Fibroblast of skin of right quadriceps (primary cell): ENCODE measurements around the gene MREG.
A peak's percentile ranks its signal among the peaks of the same experiment; 100 is the strongest.
"Not testable (repeated sequence)": the region's sequence is repeated elsewhere in the genome, so short reads cannot be mapped to it uniquely, and the experiment has no call there.

Experiments used
- DNase-seq: peaks from one replicate; pipeline ENCODE4 v3.0.0-alpha.2; 2013

MREG gene

GRCh38 chr2:215984661-215985060 is 28.7 kb downstream of the MREG start:
- DNase-seq: no peak

GRCh38 chr2:215983581-215984351 is 29.6 kb downstream of the MREG start:
- DNase-seq: no peak

DNA sequence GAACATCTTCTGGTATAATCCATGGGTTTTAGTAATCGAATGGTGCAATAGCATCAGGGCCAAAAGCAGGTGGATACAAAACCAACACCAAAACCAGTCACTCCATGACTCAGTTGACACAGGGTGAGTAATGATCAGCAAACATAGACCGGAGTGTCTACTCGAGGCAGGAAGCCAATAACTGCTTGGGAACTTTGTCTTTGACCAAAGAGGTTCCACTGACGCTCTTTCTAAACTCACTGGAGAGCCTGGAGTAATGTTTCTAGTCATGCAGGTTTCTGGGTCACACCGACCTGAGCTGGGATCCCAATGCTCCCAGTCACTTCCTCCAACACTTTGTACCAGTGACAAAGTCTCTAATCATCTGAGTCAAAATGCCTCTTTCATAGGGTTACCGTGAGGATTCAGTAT is 30.9 kb downstream of the MREG start:
- peak; percentile 50 for DNase-seq

DNA sequence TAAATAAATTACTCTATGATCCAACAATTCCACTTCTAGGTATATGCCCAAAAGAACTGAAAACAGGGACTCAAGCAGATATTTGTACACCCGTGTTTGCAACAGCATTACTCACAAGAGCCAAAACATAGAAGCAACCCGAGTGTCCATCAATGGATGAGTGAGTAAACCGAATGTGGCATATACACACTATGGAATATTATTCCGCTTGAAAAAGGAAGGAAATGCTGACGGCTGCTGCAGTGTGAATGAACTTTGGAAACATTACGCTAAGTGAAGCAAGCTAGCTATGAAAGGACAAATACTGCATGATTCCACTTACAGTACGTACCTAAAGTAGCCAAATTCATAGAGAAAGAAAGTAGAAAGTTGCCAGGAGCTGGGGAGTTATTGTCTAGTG is 32.2 kb downstream of the MREG start:
- DNase-seq: no peak

GRCh38 chr2:215979620-215980019 is 33.7 kb downstream of the MREG start:
- DNase-seq: no peak

DNA sequence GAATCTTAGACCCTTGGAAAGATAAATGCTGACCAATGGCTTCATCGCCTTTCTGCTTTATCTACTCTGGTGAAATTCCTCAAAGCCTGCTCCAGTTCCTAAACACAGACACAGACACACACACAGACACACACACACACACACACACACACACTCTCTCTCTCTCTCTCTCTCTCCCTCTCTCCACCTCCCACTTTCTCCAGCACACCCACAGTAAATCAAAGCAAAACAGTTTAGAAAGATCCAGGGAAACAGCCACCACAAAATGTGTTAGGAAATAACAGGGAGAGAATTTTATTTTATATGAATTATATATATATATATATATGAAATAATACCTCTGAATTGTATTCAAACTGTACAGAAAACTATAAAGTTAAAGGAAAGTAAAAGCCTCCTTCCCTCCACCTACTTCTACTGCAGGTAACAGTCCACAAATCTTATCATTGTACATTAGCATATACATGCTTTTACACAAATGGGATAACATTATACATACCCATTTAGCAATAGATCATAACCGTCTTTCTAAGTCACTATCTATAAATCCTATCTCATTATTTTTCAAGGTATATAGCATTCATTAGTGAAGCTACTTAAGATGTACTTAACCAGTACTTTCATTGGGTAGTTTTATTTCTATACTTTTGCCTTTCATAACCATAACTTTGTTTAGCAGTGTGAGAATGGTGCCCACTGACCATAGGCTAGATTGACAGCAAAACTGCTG is 38.5 kb downstream of the MREG start:
- DNase-seq: no peak

- DNase-seq: peak; percentile 20
These were observed 39.2 kb downstream of the MREG start for GRCh38 chr2:215973954-215974699.

DNA sequence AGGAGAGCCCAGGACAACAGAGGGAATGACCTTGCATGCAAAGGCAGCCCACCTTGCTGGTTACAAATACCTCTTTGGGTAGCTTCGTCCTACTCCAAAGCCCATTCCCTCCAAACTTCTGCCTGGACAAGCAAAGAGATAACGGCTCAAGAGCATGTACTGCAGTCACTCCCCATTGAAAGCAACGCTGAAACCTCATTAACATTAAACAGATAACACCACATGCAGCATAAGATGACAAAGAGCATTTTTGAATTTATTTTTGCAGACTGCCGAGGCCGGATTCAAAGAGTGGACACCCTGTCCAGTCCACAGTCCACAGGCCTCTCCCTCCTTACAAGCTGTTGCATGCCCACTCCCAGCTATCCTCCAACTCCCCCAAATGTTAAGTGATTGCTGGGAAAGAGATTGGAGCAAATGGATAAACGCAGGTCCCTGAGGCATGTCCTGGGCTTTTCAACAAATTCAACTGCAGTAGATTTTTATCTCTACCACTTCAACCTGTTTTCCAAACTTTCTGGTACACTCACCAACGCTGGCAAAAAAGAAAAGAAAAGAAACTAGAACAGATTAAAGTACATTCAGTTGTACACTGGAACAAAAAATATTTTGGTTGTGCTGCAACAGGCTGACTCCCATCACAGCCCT is 40.1 kb downstream of the MREG start:
- no peak for DNase-seq

GRCh38 chr2:215971671-215972070 is 41.7 kb downstream of the MREG start:
- DNase-seq: no peak

DNA sequence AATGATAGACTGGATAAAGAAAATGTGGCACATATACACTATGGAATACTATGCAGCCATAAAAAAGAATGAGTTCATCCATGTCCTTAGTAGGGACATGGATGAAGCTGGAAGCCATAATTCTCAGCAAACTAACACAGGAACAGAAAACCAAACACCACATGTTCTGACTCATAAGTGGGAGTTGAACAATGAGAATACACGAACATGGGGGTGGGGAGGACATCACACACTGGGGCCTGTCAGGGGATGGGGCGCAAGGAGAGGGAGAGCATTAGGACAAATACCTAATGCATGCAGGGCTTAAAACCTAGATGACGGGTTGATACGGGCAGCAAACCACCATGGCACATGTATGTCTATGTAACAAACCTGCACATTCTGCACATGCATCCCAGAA is 42.5 kb downstream of the MREG start:
- not testable (repeated sequence) for DNase-seq

DNA sequence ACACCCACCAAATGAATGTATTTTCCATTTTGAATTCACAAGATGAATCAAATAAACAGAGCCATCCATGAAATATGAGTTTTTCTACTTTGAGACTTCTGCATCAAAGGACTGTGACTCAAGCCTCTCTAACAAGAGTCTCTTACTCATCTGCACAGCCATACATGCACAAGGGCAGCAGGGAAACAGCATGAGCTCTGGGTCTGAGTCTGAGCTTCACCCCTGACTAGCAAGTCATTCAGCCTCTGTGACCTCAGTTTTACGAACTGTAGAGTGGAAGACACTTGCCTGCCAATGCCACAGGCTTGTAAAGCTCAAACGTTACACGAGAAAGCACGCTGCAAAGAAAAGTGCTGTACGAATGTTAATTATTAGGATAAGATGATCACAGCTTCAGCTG is 42.9 kb downstream of the MREG start:
- no peak for DNase-seq

DNA sequence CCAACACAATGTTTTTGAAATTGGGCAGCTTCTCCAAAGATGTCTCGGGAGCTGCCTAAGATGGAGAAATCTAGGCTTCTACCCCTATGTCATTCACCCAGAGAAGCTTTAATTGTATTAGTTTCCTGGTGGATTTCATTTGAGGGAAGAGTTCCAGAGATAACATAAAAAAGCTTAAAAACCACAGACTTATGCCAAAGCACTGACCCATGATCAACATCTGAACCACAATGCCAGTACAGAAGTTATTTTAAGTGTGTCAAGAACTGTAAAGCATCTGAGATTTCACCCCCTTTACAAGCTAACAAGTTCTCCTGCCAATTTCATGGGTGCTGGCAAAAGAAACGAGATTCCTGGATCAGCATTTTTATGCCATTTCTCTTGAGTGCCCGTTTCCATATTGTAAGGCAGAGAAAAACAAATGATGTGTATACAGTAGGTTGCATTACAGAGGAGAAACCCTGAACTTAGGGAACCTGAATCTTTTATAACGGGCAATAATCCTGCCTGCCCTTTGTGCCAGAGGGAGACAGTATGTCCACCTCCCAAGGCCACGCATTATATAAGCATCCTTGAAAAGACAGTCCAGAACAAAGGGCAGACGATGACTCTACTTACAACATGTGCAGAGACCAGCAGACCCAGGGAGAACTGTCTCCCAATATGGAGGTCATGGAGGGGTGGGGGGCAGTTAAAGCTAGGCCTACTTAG is 44.1 kb downstream of the MREG start:
- DNase-seq: no peak

- no peak for DNase-seq
These were observed 44.9 kb downstream of the MREG start for GRCh38 chr2:215968499-215968898.

DNA sequence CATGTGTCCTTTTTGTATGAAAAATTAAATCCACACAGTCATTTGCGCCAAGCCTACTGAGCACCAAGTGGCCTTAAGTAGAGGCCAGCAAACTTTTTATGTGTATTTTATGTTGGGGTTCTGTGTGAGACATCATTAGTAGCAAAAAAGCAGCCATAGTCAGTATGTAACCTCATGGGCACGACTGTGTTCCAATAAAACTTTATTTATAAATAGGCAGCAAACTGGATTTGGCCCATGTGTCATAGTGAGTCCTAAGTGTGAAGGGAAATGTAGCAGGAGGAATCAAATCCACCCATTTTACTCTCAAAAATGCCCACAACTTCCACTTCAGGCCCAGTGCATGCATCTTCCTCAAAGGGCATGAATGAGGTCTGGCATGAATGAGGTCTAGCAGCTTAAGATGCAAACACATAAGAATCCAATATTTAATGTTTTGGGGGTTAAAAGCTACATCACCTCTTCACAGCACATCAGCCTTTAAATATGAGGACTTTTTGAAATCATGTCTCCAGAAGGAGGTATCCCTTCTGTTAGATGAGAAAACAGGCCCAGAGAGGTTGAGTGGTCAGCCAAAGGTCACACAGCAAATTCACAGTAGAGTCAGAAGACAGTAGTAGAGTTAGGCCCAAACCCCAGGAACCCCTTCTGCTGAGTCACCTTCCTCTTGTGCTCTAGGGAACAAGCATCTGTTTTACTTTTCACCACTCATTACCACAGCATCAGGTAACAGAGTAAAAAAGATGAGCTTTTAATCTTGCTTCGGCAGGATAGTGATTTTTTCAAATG is 45.6 kb downstream of the MREG start:
- DNase-seq: no peak

DNA sequence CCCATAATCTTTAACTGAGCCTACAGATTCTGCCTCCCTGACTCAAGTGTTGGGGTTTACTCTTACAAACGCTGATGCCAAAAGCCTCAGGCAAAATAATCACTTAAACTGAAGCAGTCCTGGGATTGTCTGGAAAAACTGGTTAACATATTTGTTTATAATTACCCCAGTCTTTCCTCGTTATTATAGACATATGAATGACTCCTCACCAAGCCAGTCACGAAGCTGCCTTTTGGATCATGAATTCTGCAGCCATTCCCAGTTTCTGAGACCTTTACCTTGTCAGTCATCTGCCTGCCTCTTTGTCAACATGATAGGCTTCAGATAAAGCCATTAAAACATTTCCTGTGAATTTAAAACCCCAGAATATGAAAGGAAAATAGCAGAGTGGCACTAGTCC is 46.4 kb downstream of the MREG start:
- no peak for DNase-seq

- DNase-seq: no peak
These were observed 47.1 kb downstream of the MREG start for GRCh38 chr2:215966274-215966673.

DNA sequence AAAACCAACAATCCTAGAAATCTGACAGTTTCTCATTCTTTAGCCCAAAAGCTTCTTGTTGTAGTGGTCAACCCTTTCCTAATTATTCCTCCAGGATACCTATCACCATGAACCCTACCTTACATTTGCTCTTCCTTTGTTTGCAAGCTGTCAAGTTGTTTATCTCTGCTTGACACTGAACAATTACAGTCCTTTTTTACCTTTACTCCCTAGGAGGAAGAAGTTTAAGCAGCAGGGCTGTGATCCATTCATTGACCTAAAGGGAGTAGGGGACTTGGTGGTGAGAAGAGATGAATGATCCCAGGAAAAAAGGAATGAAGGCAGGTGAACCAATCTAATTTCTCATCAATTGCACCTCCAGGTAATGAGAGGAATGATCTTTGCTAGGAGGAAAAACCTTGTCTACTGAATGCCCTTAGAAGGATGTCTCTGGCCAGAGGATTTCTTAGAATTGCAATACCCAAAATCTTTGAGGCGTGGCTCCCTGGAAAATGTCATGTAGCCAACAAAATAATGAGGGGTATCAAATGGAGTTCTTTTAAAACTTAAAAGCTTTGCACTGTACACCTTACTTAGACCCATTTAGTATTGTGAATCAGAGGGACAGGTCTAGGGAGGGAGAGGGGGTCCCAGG is 47.7 kb downstream of the MREG start:
- DNase-seq: no peak

DNA sequence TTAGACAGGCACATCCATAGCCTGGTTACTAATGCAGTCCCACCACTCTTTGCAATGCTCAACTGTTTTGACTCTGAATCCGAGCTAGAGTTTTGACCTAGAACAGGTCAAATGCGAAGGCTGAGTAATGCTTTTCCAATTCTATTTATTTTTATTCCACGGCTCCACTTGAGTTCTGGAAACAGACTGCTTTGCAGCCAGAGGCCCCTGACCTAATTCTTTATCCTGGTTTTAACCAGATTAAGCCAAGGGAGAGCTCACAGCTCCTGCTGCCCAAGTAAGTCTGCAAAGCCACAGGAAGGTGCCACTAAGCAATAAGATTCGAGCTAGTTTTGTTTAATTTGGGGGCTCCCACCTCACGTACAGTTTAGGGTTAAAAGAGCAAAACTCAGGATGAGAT is 51.4 kb downstream of the MREG start:
- DNase-seq: no peak

DNA sequence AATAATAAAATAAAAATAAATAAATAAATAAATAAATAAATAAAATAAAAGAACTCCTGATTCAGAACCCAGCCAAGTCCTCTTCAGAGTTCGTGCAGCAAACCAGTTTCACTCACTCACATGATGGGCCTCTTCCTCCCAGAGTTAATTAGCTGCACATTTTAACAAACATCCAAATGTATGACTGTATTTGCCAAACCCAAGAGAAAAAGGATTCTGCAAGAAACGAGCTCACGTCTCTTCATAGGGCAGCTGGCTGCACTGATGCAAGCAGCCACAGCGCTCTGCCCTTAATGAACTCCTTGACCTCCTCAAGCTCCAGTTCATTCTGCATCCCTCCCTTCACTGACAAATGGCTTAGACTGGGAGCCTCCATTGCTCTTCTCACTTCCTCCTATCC is 55.1 kb downstream of the MREG start:
- DNase-seq: peak; percentile 28

DNA sequence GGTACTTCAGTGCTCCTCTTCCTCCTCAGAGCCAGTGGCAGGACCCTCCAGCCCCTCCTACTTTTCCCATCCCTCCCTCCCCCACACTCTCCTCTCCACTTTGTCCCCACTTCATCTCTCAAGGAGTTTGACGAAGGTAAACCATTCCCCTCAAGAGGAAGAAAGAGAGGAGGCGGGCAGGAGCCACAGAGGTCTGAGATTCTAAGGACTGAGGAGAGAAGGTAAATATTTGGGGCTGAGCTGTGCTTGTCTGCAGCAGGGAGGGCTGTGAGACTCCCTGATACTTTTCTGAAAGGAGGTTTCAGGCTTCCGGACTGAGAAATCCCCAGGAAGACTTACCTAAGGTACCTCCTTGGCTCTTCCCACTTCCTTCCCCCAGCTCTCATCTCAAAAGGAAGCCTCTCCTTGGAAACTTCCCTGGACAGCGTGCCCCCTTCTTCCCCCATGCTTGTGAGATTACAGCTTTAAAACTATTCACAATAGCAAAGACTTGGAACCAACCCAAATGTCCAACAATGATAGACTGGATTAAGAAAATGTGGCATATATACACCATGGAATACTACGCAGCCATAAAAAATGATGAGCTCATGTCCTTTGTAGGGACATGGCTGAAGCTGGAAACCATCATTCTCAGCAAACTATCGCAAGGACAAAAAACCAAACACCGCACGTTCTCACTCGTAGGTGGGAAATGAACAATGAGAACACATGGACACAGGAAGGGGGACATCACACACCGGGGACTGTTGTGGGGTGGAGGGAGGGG is 55.8 kb downstream of the MREG start:
- not testable (repeated sequence) for DNase-seq
